Bronchus fibroblast of lung (primary cell): ENCODE data around the gene RBBP8. TPM values are rescaled to one million over a fixed set of nuclear protein-coding genes. Genes with fewer than 3 reads are reported as not detected.

Source experiments
- total RNA-seq: library from RNA; depleted of rRNA; stranded (reverse); fragments of >200 nt; gene quantifications from 2 replicates; pipeline ENCODE4 v1.2.3, GENCODE V29; 2015

Gene RBBP8
- 21.7 and 27.1 TPM in 2 replicates for total RNA-seq

DNA sequence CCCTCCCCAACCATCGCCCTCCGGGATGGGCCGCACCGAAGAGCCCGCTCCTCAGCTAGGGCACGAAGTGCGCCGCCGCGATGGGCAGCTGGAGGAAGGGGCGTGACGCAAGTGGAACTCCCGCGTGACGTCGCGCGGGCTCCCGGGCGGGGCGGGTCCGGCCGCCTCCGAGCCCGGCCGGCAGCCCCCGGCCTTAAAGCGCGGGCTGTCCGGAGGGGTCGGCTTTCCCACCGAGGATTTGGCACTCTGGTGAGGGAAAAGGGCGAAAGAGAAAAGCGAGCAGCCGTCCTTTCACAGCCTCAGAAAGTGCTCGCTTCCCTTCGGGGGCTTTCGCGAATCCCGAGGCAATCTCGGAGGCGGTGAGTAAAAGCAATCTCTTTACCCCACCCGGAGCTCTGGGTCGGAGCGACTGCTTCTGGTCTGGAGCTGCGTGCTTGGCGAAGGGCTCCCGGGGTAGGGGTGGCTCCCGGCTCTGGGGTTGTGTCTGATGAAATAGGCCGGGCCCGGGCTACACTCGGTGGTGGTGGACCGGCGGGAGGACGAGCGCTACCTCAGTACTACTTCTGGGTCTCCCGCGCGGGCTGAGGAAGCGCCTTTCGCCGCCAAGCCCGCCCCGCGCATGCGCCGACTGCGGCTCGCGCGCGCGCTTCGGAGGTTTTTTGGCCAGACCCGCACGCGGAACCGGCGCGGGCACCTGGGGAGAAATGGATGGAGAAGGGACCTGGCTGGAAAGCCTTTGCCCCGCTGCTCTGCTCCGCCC, at the start of gene RBBP8:
RBBP8 (plus strand) TSS at position 123 of the 760 bp plus-strand sequence. CDS start 3,524 bp downstream, outside the sequence.

Other genes with a start within 250 kb of the RBBP8 start
- gene CABLES1, start 202.2 kb downstream of the RBBP8 start, total RNA-seq, result 1.5 and 1.8 TPM in 2 replicates